GM12874 (cell line): Measurements from ENCODE around the gene HSPA12B.

Experiments
- CTCF ChIP-seq: IDR thresholded peaks from 2 replicates; pipeline ENCODE4 v1.5.1; 2011; ENCODE audit warnings: low read depth, mild to moderate bottlenecking, control low read depth, low read length, moderate library complexity; ENCODE audit not compliant: insufficient read depth

HSPA12B gene

GRCh38 chr20:3723284-3723683, 9.2 kb upstream of the HSPA12B start:
- TF ChIP-seq CTCF, result no peak

- no peak for TF ChIP-seq CTCF
Observed at GRCh38 chr20:3724356-3724755, 8.1 kb upstream of the HSPA12B start.

GRCh38 chr20:3727401-3728021, 5.0 kb upstream of the HSPA12B start:
- TF ChIP-seq CTCF, result no peak

GRCh38 chr20:3728354-3728753, 4.1 kb upstream of the HSPA12B start:
- no peak for TF ChIP-seq CTCF

GRCh38 chr20:3728876-3729275, 3.6 kb upstream of the HSPA12B start:
- no peak for TF ChIP-seq CTCF

- no peak for TF ChIP-seq CTCF
Observed at GRCh38 chr20:3729378-3729777, 3.1 kb upstream of the HSPA12B start.

- no peak for TF ChIP-seq CTCF
Observed at GRCh38 chr20:3729811-3730540, 2.5 kb upstream of the HSPA12B start.
